Measurements from ENCODE around the gene STIP1. TPM values are rescaled to one million over a fixed set of nuclear protein-coding genes. Genes with fewer than 3 reads are reported as not detected.

The STIP1 gene
- total and polyA plus RNA-seq, 2 donors (not counting 1 experiment from before 2014, with no cell fraction given), result 98.8 to 147 TPM

GRCh38 chr11:64206457-64207255 lies 20.7 kb downstream of the STIP1 start, which contains the start of gene FERMT3:
Gene FERMT3, plus strand, starts transcription at chr11:64206721. Its CDS starts 644 bp downstream, at chr11:64207365.
- DNase-seq (ENCODE audit: low read depth in 2 of 2), result no peak
- H3K36me3 ChIP-seq (ENCODE audit: control insufficient read depth, insufficient read depth, low read length), result peaks cover 27% of the 10 kb centered on the region
- H2AFZ ChIP-seq (ENCODE audit: low read length), result no peak within 1 kb of the TSS
- no peak within 1 kb of the TSS for H3K4me3 ChIP-seq (replicated peaks in 1 of 4; ENCODE audit: control extremely low read depth in 1 of 4, insufficient read depth in 1 of 4, low read depth in 3 of 4, low read length in 4 of 4)
- H3K27me3 ChIP-seq (ENCODE audit: control insufficient read depth, insufficient read depth, low read length), result no peaks in the 10 kb centered on the region
- H3K9me3 ChIP-seq (ENCODE audit: control insufficient read depth, insufficient read depth, low read depth, low read length), result no peaks in the 10 kb centered on the region
- no peaks in the 10 kb centered on the region for H3K79me2 ChIP-seq (ENCODE audit: control insufficient read depth, insufficient read depth, low read length)
- H3K9ac ChIP-seq (ENCODE audit: insufficient read depth, low read length), result peak within 1 kb of the TSS; percentile 63
- peaks cover 18% of the 10 kb centered on the region for H3K4me1 ChIP-seq (ENCODE audit: control insufficient read depth, extremely low read depth, insufficient read depth, low read length)
- no peak within 1 kb of the TSS for H3K4me2 ChIP-seq (ENCODE audit: extremely low read depth, insufficient read depth, low read length)
- peak within 1 kb of the TSS; percentile 89 for H3K27ac ChIP-seq (ENCODE audit: insufficient read depth, low read length)
- no peaks in the 10 kb centered on the region for H4K20me1 ChIP-seq (ENCODE audit: control insufficient read depth, extremely low read depth, insufficient read depth, low read length)
- TF ChIP-seq, protein P1, sequence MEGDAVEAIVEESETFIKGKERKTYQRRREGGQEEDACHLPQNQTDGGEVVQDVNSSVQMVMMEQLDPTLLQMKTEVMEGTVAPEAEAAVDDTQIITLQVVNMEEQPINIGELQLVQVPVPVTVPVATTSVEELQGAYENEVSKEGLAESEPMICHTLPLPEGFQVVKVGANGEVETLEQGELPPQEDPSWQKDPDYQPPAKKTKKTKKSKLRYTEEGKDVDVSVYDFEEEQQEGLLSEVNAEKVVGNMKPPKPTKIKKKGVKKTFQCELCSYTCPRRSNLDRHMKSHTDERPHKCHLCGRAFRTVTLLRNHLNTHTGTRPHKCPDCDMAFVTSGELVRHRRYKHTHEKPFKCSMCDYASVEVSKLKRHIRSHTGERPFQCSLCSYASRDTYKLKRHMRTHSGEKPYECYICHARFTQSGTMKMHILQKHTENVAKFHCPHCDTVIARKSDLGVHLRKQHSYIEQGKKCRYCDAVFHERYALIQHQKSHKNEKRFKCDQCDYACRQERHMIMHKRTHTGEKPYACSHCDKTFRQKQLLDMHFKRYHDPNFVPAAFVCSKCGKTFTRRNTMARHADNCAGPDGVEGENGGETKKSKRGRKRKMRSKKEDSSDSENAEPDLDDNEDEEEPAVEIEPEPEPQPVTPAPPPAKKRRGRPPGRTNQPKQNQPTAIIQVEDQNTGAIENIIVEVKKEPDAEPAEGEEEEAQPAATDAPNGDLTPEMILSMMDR (conservative IDR thresholded peaks at IDR 0.05 in 1 of 2, IDR thresholded peaks at IDR 0.05 in 1 of 2; ENCODE audit: low read depth in 1 of 2, low read length in 2 of 2), result no peak
- no peak for TF ChIP-seq EZH2 (IDR thresholded peaks at IDR 0.05; ENCODE audit: low read length, missing control alignments)

DNA sequence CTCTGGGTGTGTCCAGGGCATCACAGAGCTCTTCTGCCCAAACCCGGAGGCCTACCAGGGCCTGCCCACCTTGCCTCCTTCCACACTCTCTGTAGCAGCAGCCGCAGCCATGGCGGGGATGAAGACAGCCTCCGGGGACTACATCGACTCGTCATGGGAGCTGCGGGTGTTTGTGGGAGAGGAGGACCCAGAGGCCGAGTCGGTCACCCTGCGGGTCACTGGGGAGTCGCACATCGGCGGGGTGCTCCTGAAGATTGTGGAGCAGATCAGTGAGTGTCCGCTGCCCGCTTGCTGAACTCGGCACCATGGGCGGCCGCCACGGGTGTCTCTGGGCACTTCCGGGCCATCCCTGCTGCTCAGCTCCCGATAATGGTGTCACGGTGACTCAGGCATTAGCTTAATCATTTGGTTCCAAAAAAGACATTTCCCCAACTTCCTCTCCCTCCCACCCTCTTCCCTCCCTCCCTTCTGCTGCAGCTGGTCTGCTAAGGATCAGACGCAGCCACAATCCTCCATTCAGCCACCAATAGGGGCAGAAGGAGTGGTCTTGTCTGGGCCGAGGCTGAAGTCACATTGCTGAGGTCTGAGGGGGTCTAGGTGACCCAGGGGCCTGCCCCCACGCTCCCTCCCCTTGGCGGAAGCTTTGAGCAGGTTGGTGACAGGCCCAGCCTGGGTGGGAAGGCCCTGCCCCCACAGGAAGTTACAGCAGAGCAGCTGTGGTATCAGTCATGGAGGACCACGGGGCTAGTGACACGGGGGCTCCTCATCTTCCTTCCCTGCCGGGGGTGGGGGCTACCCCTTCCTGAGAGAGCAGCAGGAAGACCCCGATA lies 21.5 kb downstream of the STIP1 start:
- TF ChIP-seq EZH2 (IDR thresholded peaks at IDR 0.05; ENCODE audit: low read length, missing control alignments), result no peak
- TF ChIP-seq, protein P1 (conservative IDR thresholded peaks at IDR 0.05 in 1 of 2, IDR thresholded peaks at IDR 0.05 in 1 of 2; ENCODE audit: low read depth in 1 of 2, low read length in 2 of 2), result no peak
- Histone ChIP-seq H4K20me1 (ENCODE audit: control insufficient read depth, extremely low read depth, insufficient read depth, low read length) (no peaks in the 10 kb centered on the region), H3K36me3 (ENCODE audit: control insufficient read depth, insufficient read depth, low read length) (peaks cover 24% of the 10 kb centered on the region), H2AFZ (ENCODE audit: low read length) (peak overlapping the region; percentile 62), H3K9ac (ENCODE audit: insufficient read depth, low read length) (peak overlapping the region; percentile 63), H3K79me2 (ENCODE audit: control insufficient read depth, insufficient read depth, low read length) (no peaks in the 10 kb centered on the region), H3K9me3 (ENCODE audit: control insufficient read depth, insufficient read depth, low read depth, low read length) (no peaks in the 10 kb centered on the region), H3K4me3 (replicated peaks in 1 of 4; ENCODE audit: control extremely low read depth in 1 of 4, insufficient read depth in 1 of 4, low read depth in 3 of 4, low read length in 4 of 4) (peak overlapping the region in 1 of 4 experiments; percentile 16), H3K27ac (ENCODE audit: insufficient read depth, low read length) (peak overlapping the region; percentile 89), H3K4me1 (ENCODE audit: control insufficient read depth, extremely low read depth, insufficient read depth, low read length) (peaks cover 18% of the 10 kb centered on the region), H3K27me3 (ENCODE audit: control insufficient read depth, insufficient read depth, low read length) (no peaks in the 10 kb centered on the region), H3K4me2 (ENCODE audit: extremely low read depth, insufficient read depth, low read length) (peak overlapping the region; percentile 44)
- peak; percentile 69 to 81 for DNase-seq (ENCODE audit: low read depth in 2 of 2)
